Heart left ventricle (tissue), 13 donors: ENCODE data around the gene TRIM52.
A peak's percentile ranks its signal among the peaks of the same experiment; 100 is the strongest.

Source experiments
- POLR2A ChIP-seq, 2 donors: fragments of 450-650 bp; IDR thresholded peaks; one replicate each; pipeline ENCODE4 v1.6.1; 2017; ENCODE audit warnings: antibody characterized with exemption in 2 of 2, mild to moderate bottlenecking in 2 of 2, moderate library complexity in 2 of 2
- TF ChIP-seq, protein P1 (sequence below), 12 donors: fragments of 200-600 bp; sonication (generic) in 4 of 12; IDR thresholded peaks; one replicate each; pipeline versions ENCODE4 v1.5.0 to v1.8.0; 2018 to 2022; ENCODE audit warnings: antibody characterized with exemption in 12 of 12, mild to moderate bottlenecking in 5 of 12
- donor health status: ischemic (EF 13 %, LVEDD 7.1; RV severe dilation, severe dysfunction).
- donor health status: DM: no; HTN: yes; CAD: no.
- donor health status: DM: no; HTN: no; CAD: no.
- donor health status: ischemic (EF 25% LVEDD 6.9; RV normal size, moderate dysfunction).
- donor health status: ischemic (EF 25% LVEDD 5.7; RV mildly dilated, moderate dysfunction).
- donor health status: ischemic (EF 35%, LVEDD 5.7; RV mildly dilated, moderate dysfunction).
- donor health status: nonischemic (EF 11% LVEDD 7.7; RV severe dilation, severe dysfunction).
- donor health status: DM: yes; HTN: yes; CAD: no.
- donor health status: PGD.
- donor health status: ischemic (EF 29% LVEDD 5.4; RV normal size, mild dysfunction).
- donor health status: nonischemic (EF 23%, LVEDD 6.1; RV moderate dilation, normal function).

DNA sequence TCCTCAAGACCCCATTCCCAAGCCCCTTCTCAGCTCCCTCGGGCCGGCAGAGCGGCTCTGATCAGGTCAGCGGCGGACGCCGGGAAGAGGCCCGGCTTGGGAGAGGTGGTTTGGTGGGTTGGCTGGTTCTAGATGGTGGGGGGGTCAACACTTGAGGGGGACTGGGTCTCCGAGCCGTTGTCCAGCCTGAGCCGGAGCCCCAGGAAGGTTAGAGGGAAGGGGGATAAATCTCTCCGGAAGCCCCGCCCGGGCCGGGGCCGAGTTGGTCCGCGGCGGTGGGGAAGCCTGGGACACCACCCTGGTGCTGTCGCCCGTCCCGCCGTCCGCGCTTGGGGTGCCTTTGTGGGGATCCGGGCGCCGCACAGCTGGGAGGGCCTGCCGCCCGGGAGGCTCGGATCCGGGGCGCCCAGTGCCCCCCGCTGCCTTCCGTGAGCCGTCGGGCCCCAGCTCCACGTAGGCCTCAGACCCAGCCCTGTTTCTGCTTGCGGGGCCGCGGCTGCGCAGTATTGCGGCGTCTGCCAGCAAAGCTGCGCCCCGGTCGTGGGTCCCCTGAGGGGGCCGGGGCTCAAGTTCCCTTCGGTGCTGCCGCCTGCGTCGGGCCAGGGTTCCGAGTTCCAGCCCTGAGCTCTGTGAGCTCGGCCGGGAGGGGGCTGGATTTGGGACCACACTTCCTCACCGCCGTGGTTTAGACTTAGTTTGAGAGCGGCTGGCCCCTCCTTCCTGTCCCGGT, 542 bp upstream of the TRIM52 start:
- TF ChIP-seq, protein P1, sequence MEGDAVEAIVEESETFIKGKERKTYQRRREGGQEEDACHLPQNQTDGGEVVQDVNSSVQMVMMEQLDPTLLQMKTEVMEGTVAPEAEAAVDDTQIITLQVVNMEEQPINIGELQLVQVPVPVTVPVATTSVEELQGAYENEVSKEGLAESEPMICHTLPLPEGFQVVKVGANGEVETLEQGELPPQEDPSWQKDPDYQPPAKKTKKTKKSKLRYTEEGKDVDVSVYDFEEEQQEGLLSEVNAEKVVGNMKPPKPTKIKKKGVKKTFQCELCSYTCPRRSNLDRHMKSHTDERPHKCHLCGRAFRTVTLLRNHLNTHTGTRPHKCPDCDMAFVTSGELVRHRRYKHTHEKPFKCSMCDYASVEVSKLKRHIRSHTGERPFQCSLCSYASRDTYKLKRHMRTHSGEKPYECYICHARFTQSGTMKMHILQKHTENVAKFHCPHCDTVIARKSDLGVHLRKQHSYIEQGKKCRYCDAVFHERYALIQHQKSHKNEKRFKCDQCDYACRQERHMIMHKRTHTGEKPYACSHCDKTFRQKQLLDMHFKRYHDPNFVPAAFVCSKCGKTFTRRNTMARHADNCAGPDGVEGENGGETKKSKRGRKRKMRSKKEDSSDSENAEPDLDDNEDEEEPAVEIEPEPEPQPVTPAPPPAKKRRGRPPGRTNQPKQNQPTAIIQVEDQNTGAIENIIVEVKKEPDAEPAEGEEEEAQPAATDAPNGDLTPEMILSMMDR (IDR thresholded peaks at IDR 0.05) = no peak
- TF ChIP-seq POLR2A (IDR thresholded peaks at IDR 0.05) = peak in 1 of 2 donors; percentile 61
